ENCODE data around the gene PVALEF.
"Not testable (repeated sequence)": the region's sequence is repeated elsewhere in the genome, so short reads cannot be mapped to it uniquely, and the experiment has no call there.

The PVALEF gene

GRCh38 chr17:81221371-81221841 is 56.1 kb downstream of the PVALEF start:
- no peak for TF ChIP-seq CTCF (conservative IDR thresholded peaks at IDR 0.05)
- H3K27ac ChIP-seq: peak overlapping the region; percentile 78; the same call in 1 of the 2 replicates

GRCh38 chr17:81221842-81222619 is 56.7 kb downstream of the PVALEF start:
- TF ChIP-seq CTCF (conservative IDR thresholded peaks at IDR 0.05): no peak
- H3K27ac ChIP-seq: peak overlapping the region; percentile 78

- peak overlapping the region; percentile 78 for H3K27ac ChIP-seq
- no peak for TF ChIP-seq CTCF (conservative IDR thresholded peaks at IDR 0.05)
Measured at GRCh38 chr17:81222620-81222905, 57.3 kb downstream of the PVALEF start.

- TF ChIP-seq CTCF (conservative IDR thresholded peaks at IDR 0.05): no peak
- H3K27ac ChIP-seq: peak within 1 kb of the TSS; percentile 78
Measured at GRCh38 chr17:81222906-81223761, 57.8 kb downstream of the PVALEF start, which contains the start of gene CEP131. TSS of gene CEP131 (minus strand) at chr17:81222965. CDS start at chr17:81220056, 2,909 bp downstream.

- TF ChIP-seq CTCF (conservative IDR thresholded peaks at IDR 0.05): no peak
- H3K27ac ChIP-seq: peak overlapping the region; percentile 78
Measured at GRCh38 chr17:81223762-81224130, 58.4 kb downstream of the PVALEF start.

GRCh38 chr17:81227630-81228029 is 62.3 kb downstream of the PVALEF start:
- H3K27ac ChIP-seq: not testable (repeated sequence)

GRCh38 chr17:81228420-81228819 is 63.1 kb downstream of the PVALEF start:
- H3K27ac ChIP-seq: no peak overlapping the region
- no peak for TF ChIP-seq CTCF (conservative IDR thresholded peaks at IDR 0.05)
